K562 (cell line): ENCODE results near the gene PITPNC1. TPM values are rescaled to one million over a fixed set of nuclear protein-coding genes. Genes with fewer than 3 reads are reported as not detected.

Experiments used
- ATAC-seq: fragments of 200-7000 bp; cut with Tn5 transposase; 3 replicates; pipeline ENCODE4 v1.9.1; 2020; ENCODE audit warnings: moderate library complexity
- BruUV-seq: library from RNA; stranded (reverse); fragments of 400-500 nt; replicated peaks from 2 replicates; lab custom pipeline; 2021; lab: Mats Ljungman, UMichigan
- CTCF ChIA-PET: fragments of 300-600 bp; formaldehyde crosslinking; extraction: SDS; loops from one replicate; lab custom pipeline; 2021; ENCODE audit warnings: low intra/inter-chr PET ratio; lab: Yijun Ruan, JAX
- POLR2A ChIA-PET: fragments of 300-600, 350-650 bp; sonication (Branson Sonifier 250); formaldehyde crosslinking; extraction: SDS; loops from one replicate; lab custom pipeline; 2021; ENCODE audit warnings: antibody characterized with exemption, inconsistent platforms; lab: Yijun Ruan, JAX
- DNase-seq, 4 experiments: peaks; one replicate each; pipeline versions ENCODE4 v3.0.0 to v3.0.0-alpha.2; 2011 to 2018; ENCODE audit warnings: low spot score in 3 of 4, mixed read lengths in 3 of 4; ENCODE audit errors: extremely low read depth in 1 of 4
- FAIRE-seq: peaks from 2 replicates; lab custom pipeline; 2011; peaks lifted over from hg19 to GRCh38; lab: Jason Lieb, UNC
- H2AFZ ChIP-seq: 2 replicates; pipeline ENCODE4 v1.6.0; 2011; ENCODE audit warnings: low read depth, low read length, control low read depth, inconsistent platforms
- H3K27ac ChIP-seq: fragments of 200-600 bp; 3 replicates; pipeline ENCODE4 v1.8.0; 2011; ENCODE audit warnings: low read depth, mild to moderate bottlenecking, control low read depth, inconsistent platforms, low read length, moderate library complexity, mixed read lengths; ENCODE audit errors: extremely low read depth
- H3K27me3 ChIP-seq, 2 experiments: fragments of 300-600 bp in 1 of 2; 2 replicates in 1 of 2; 3 replicates in 1 of 2; pipeline versions ENCODE4 v1.6.0 to v1.8.0; 2011; ENCODE audit warnings: inconsistent platforms in 2 of 2, low read length in 2 of 2, mild to moderate bottlenecking in 1 of 2, mixed read lengths in 1 of 2, moderate library complexity in 1 of 2; ENCODE audit not compliant: control insufficient read depth in 2 of 2, insufficient read depth in 2 of 2
- H3K36me3 ChIP-seq: fragments of 300-600 bp; 3 replicates; pipeline ENCODE4 v1.8.0; 2011; ENCODE audit warnings: mild to moderate bottlenecking, low read length, inconsistent platforms; ENCODE audit not compliant: control insufficient read depth, insufficient read depth
- H3K4me1 ChIP-seq, 2 experiments: fragments of 200-600 bp in 1 of 2; replicated peaks in 1 of 2; 2 replicates in 1 of 2; 3 replicates in 1 of 2; pipeline versions ENCODE4 v1.5.1 to v1.8.0; 2011; ENCODE audit warnings: inconsistent platforms in 2 of 2, low read length in 2 of 2, mild to moderate bottlenecking in 1 of 2, mixed read lengths in 1 of 2, moderate library complexity in 1 of 2; ENCODE audit not compliant: control insufficient read depth in 2 of 2, insufficient read depth in 2 of 2
- H3K4me2 ChIP-seq: 2 replicates; pipeline ENCODE4 v1.6.1; 2011; ENCODE audit warnings: low read length, control low read depth, inconsistent platforms, mixed read lengths; ENCODE audit not compliant: insufficient read depth
- H3K4me3 ChIP-seq: fragments of 200-600 bp; sonication (generic), shearing (Covaris generic); 2 replicates; pipeline ENCODE4 v1.5.1; 2016; ENCODE audit warnings: control low read depth, inconsistent platforms
- H3K79me2 ChIP-seq: fragments of 200-600 bp; 3 replicates; pipeline ENCODE4 v1.8.0; 2011; ENCODE audit warnings: low read length, inconsistent platforms; ENCODE audit not compliant: control insufficient read depth, insufficient read depth
- H3K9ac ChIP-seq, 2 experiments: 2 replicates each; pipeline versions ENCODE4 v1.6.0 to v1.6.1; 2011; ENCODE audit warnings: low read depth in 2 of 2, low read length in 2 of 2, control low read depth in 1 of 2, inconsistent platforms in 1 of 2, mild to moderate bottlenecking in 1 of 2, mixed read lengths in 1 of 2; ENCODE audit not compliant: insufficient read depth in 1 of 2
- H3K9me1 ChIP-seq: one replicate; pipeline ENCODE4 v1.6.0; 2011; ENCODE audit warnings: inconsistent platforms, mild to moderate bottlenecking, low read length, moderate library complexity; ENCODE audit not compliant: control insufficient read depth, insufficient read depth
- H3K9me3 ChIP-seq: replicated peaks from 2 replicates; pipeline ENCODE4 v1.5.1; 2011; ENCODE audit warnings: low read depth, low read length, inconsistent platforms; ENCODE audit not compliant: control insufficient read depth, insufficient read depth
- H4K20me1 ChIP-seq: replicated peaks from 2 replicates; pipeline ENCODE4 v1.6.1; 2011; ENCODE audit warnings: low read length, inconsistent platforms, mixed read lengths; ENCODE audit not compliant: control insufficient read depth, insufficient read depth
- BCOR ChIP-seq: fragments of 450-650 bp; IDR thresholded peaks from 2 replicates; pipeline ENCODE4 v1.6.1; 2016
- FOXK2 ChIP-seq, 2 experiments: fragments of 450-650 bp; IDR thresholded peaks in 1 of 2; conservative IDR thresholded peaks in 1 of 2; 2 replicates each; pipeline ENCODE4 v1.6.1; 2016; ENCODE audit warnings: low read depth in 2 of 2, mild to moderate bottlenecking in 1 of 2
- NFIC ChIP-seq: fragments of 450-650 bp; IDR thresholded peaks from 2 replicates; pipeline ENCODE4 v1.6.1; 2017; ENCODE audit warnings: mild to moderate bottlenecking, inconsistent platforms
- SIX5 ChIP-seq, 2 experiments: IDR thresholded peaks; 2 replicates each; pipeline ENCODE4 v1.6.1; 2011; ENCODE audit warnings: low read length in 2 of 2, borderline replicate concordance in 1 of 2, low read depth in 1 of 2, mild to moderate bottlenecking in 1 of 2, moderate library complexity in 1 of 2; ENCODE audit not compliant: insufficient read depth in 1 of 2
- SNRNP70 ChIP-seq: fragments of 200-400 bp; formaldehyde crosslinking; optimal IDR thresholded peaks from 2 replicates; pipeline ENCODE3; 2017; ENCODE audit warnings: low read depth, low read length
- WGBS: fragments of 100-300 bp; shearing (Covaris generic); methylation state at CpG from one replicate; pipeline ENCODE4 v1.1.6; 2016; ENCODE audit warnings: low coverage, mixed read lengths; ENCODE audit not compliant: insufficient coverage; ENCODE audit errors: missing lambda C conversion rate; 5-methylcytosine and 5-hydroxymethylcytosine counted together
- in situ Hi-C: fragments of 300-500 bp; cut with MboI; formaldehyde crosslinking; loops from 4 replicates; pipeline ENCODE4 v1.15.0; 2018; ENCODE audit warnings: inconsistent platforms, mixed read lengths
- intact Hi-C: fragments of 100-400 bp; cut with micrococcal nuclease; formaldehyde crosslinking; loops from 2 replicates; pipeline ENCODE4 v1.14.2; 2022
- polyA plus RNA-seq, 8 experiments: library from polyadenylated mRNA; depleted of rRNA in 4 of 8; stranded (reverse) in 5 of 8; unstranded in 3 of 8; fragments of >200 nt; fragmentation: Nextera tagmentation in 2 of 8; fragmentation: Illumina TruSeq in 1 of 8; extraction: Ambion mirVana in 2 of 8; extraction: Trizol in 1 of 8; gene quantifications; 2 replicates each; pipeline versions ENCODE4 v1.2.1 to v1.2.3, GENCODE V29; 2011 to 2014; ENCODE audit warnings: inconsistent platforms in 1 of 8, missing spikeins in 1 of 8
- total RNA-seq, 7 experiments: library from RNA; depleted of rRNA in 6 of 7; stranded (reverse); fragments of >200 nt in 6 of 7; fragmentation: Illumina TruSeq in 2 of 7; extraction: Trizol in 2 of 7; gene quantifications; 2 replicates each; pipeline versions ENCODE4 v1.2.1 to v1.2.3, GENCODE V29; 2011 to 2021; ENCODE audit warnings: low replicate concordance in 1 of 7
- TF ChIP-seq, protein P1 (sequence below): fragments of 450-650 bp; IDR thresholded peaks from 2 replicates; pipeline ENCODE4 v1.6.1; 2016; ENCODE audit warnings: low read depth
- TF ChIP-seq, protein P2 (sequence below), 2 experiments: fragments of 450-650 bp in 1 of 2; IDR thresholded peaks; 2 replicates each; pipeline ENCODE4 v1.6.1; 2011 to 2017; ENCODE audit warnings: low read depth in 2 of 2, antibody characterized with exemption in 1 of 2, borderline replicate concordance in 1 of 2, low read length in 1 of 2, mild to moderate bottlenecking in 1 of 2, mixed read lengths in 1 of 2; ENCODE audit not compliant: control insufficient read depth in 1 of 2

The PITPNC1 gene
- total and polyA plus RNA-seq, 9 of the 15 experiments (the other 6 are each of a cell fraction or from before 2014, with no cell fraction given): 0.11 to 1.1 (median 0.65) TPM

DNA sequence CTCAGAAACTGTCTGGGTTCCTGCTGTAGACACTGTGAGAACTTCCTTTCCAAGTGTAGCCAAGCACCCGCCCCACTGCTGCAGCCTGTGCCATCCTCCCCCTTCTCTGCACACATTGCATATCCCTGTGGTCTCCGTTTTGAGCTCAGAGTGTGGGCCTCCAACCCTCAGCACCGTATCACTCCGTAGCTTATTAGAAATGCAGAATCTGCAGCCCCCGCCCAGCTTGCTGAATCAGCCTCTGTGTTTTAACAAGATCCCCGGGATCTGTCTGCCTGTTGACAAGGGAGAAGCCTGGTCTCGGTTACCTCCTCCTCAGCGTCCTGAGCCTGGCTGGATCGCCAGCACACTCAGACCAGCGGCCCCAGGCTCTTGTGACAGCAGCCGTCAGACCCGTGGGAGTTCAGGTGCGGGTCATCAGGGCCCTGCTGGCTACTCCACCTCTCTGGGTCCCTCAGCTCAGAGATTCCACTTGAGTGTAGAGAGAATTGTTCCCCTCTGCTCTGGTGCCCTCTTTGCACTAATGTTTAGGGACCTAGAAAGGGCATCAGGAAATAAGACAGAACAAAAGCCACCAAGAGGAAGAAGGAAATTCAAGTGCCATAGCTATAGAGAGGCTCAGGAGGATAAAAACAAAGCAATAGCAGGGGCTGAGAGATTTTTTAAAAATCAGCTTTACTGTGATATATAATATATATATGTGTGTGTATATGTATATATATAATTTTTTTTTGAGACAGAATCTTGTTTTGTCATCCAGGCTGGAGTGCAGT lies 92.3 kb downstream of the PITPNC1 start:
- no peaks in the 10 kb centered on the region for H4K20me1 ChIP-seq
- no peak overlapping the region for H2AFZ ChIP-seq
- H3K4me1 ChIP-seq: no peaks in the 10 kb centered on the region
- H3K27me3 ChIP-seq: peaks cover 14 to 37% of the 10 kb centered on the region in 2 experiments
- no peak overlapping the region for H3K4me2 ChIP-seq
- DNase-seq (no peak), ATAC-seq (no peak), FAIRE-seq (no peak)
- no peak overlapping the region for H3K9ac ChIP-seq
- H3K9me1 ChIP-seq: no peaks in the 10 kb centered on the region
- H3K4me3 ChIP-seq: no peak overlapping the region
- ChIA-PET CTCF (no interaction called here), POLR2A (interaction anchor here (1.7 kb wide), 1 partner anchor 9 kb away, joined by 3 read pairs; no protein-coding TSS in a partner anchor)
- H3K9me3 ChIP-seq: no peaks in the 10 kb centered on the region
- no TSS peak for BruUV-seq
- no peaks in the 10 kb centered on the region for H3K36me3 ChIP-seq
- H3K27ac ChIP-seq: no peak overlapping the region
- in situ Hi-C loops: no loop called here
- no peaks in the 10 kb centered on the region for H3K79me2 ChIP-seq
- WGBS: 0% methylated on average over 12 of the region's 13 CpGs
- intact Hi-C loops: no loop called here
- TF ChIP-seq, protein P1, sequence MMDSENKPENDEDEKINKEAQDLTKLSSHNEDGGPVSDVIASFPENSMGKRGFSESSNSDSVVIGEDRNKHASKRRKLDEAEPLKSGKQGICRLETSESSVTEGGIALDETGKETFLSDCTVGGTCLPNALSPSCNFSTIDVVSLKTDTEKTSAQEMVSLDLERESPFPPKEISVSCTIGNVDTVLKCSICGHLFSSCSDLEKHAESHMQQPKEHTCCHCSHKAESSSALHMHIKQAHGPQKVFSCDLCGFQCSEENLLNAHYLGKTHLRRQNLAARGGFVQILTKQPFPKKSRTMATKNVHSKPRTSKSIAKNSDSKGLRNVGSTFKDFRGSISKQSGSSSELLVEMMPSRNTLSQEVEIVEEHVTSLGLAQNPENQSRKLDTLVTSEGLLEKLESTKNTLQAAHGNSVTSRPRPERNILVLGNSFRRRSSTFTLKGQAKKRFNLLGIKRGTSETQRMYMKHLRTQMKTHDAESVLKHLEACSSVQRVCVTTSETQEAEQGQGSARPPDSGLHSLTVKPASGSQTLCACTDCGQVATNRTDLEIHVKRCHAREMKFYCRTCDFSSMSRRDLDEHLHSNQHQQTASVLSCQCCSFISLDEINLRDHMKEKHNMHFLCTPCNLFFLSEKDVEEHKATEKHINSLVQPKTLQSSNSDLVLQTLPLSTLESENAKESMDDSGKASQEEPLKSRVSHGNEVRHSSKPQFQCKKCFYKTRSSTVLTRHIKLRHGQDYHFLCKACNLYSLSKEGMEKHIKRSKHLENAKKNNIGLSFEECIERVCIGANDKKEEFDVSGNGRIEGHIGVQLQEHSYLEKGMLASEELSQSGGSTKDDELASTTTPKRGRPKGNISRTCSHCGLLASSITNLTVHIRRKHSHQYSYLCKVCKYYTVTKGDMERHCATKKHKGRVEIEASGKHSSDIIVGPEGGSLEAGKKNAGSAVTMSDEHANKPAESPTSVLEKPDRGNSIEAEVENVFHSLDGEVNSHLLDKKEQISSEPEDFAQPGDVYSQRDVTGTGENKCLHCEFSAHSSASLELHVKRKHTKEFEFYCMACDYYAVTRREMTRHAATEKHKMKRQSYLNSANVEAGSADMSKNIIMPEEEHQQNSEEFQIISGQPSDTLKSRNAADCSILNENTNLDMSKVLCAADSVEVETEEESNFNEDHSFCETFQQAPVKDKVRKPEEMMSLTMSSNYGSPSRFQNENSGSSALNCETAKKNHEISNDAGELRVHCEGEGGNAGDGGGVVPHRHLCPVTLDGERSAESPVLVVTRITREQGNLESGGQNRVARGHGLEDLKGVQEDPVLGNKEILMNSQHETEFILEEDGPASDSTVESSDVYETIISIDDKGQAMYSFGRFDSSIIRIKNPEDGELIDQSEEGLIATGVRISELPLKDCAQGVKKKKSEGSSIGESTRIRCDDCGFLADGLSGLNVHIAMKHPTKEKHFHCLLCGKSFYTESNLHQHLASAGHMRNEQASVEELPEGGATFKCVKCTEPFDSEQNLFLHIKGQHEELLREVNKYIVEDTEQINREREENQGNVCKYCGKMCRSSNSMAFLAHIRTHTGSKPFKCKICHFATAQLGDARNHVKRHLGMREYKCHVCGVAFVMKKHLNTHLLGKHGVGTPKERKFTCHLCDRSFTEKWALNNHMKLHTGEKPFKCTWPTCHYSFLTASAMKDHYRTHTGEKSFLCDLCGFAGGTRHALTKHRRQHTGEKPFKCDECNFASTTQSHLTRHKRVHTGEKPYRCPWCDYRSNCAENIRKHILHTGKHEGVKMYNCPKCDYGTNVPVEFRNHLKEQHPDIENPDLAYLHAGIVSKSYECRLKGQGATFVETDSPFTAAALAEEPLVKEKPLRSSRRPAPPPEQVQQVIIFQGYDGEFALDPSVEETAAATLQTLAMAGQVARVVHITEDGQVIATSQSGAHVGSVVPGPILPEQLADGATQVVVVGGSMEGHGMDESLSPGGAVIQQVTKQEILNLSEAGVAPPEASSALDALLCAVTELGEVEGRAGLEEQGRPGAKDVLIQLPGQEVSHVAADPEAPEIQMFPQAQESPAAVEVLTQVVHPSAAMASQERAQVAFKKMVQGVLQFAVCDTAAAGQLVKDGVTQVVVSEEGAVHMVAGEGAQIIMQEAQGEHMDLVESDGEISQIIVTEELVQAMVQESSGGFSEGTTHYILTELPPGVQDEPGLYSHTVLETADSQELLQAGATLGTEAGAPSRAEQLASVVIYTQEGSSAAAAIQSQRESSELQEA: no peak
- TF ChIP-seq SNRNP70 (no peak), NFIC (no peak), FOXK2 (conservative IDR thresholded peaks at IDR 0.05 in 1 of 2, IDR thresholded peaks at IDR 0.05 in 1 of 2; ENCODE audit: low read depth in 2 of 2) (no peak), SIX5 (IDR thresholded peaks at IDR 0.05; ENCODE audit: borderline replicate concordance in 1 of 2, insufficient read depth in 1 of 2, low read depth in 1 of 2, low read length in 2 of 2) (no peak), BCOR (no peak)
- TF ChIP-seq, protein P2, sequence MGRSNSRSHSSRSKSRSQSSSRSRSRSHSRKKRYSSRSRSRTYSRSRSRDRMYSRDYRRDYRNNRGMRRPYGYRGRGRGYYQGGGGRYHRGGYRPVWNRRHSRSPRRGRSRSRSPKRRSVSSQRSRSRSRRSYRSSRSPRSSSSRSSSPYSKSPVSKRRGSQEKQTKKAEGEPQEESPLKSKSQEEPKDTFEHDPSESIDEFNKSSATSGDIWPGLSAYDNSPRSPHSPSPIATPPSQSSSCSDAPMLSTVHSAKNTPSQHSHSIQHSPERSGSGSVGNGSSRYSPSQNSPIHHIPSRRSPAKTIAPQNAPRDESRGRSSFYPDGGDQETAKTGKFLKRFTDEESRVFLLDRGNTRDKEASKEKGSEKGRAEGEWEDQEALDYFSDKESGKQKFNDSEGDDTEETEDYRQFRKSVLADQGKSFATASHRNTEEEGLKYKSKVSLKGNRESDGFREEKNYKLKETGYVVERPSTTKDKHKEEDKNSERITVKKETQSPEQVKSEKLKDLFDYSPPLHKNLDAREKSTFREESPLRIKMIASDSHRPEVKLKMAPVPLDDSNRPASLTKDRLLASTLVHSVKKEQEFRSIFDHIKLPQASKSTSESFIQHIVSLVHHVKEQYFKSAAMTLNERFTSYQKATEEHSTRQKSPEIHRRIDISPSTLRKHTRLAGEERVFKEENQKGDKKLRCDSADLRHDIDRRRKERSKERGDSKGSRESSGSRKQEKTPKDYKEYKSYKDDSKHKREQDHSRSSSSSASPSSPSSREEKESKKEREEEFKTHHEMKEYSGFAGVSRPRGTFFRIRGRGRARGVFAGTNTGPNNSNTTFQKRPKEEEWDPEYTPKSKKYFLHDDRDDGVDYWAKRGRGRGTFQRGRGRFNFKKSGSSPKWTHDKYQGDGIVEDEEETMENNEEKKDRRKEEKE (IDR thresholded peaks at IDR 0.05; ENCODE audit: borderline replicate concordance in 1 of 2, control insufficient read depth in 1 of 2, low read depth in 2 of 2, low read length in 1 of 2): no peak
